Activated B cell treated with CpG ODN at 0.5 μM for 24 hours (primary cell): ENCODE measurements around the gene TASP1. TPM values are rescaled to one million over a fixed set of nuclear protein-coding genes. Genes with fewer than 3 reads are reported as not detected.

Source experiments
- ATAC-seq: fragments of 200-7000 bp; cut with Tn5 transposase; one replicate; pipeline ENCODE4 v1.10.0; 2021; ENCODE audit warnings: low read depth, mild to moderate bottlenecking, moderate library complexity
- CTCF ChIA-PET: fragments of 350-600 bp; sonication (Branson Sonifier 250); formaldehyde crosslinking; loops from one replicate; lab custom pipeline; 2021; ENCODE audit warnings: antibody characterized with exemption; lab: Charles Lee
- POLR2A ChIA-PET: fragments of 350-600 bp; sonication (Branson Sonifier 250); formaldehyde crosslinking; loops from one replicate; lab custom pipeline; 2021; ENCODE audit warnings: antibody characterized with exemption; lab: Charles Lee
- DNase-seq: peaks from one replicate; pipeline ENCODE4 v3.0.0; 2022
- H3K27ac Mint-ChIP-seq: one replicate; pipeline ENCODE4 v1.8.0; 2020; ENCODE audit warnings: mixed read lengths
- H3K27me3 Mint-ChIP-seq: one replicate; pipeline ENCODE4 v1.8.0; 2021; ENCODE audit warnings: mixed read lengths
- H3K36me3 Mint-ChIP-seq: one replicate; pipeline ENCODE4 v1.8.0; 2021; ENCODE audit warnings: low read depth, mixed read lengths
- H3K4me1 Mint-ChIP-seq: one replicate; pipeline ENCODE4 v1.8.0; 2021; ENCODE audit warnings: mixed read lengths
- H3K4me3 Mint-ChIP-seq: one replicate; pipeline ENCODE4 v1.8.0; 2020; ENCODE audit warnings: mild to moderate bottlenecking, mixed read lengths
- H3K9me3 Mint-ChIP-seq: one replicate; pipeline ENCODE4 v1.8.0; 2020; ENCODE audit warnings: mixed read lengths
- CTCF ChIP-seq: fragments of 200-600 bp; IDR thresholded peaks from one replicate; pipeline ENCODE4 v1.8.0; 2022; ENCODE audit warnings: antibody characterized with exemption, mild to moderate bottlenecking
- intact Hi-C: fragments of 100-400 bp; cut with micrococcal nuclease; formaldehyde crosslinking; loops from one replicate; pipeline ENCODE4 v1.15.1; 2024
- total RNA-seq: library from RNA; stranded (reverse); gene quantifications from 2 replicates; pipeline ENCODE4 v1.2.3, GENCODE V29; 2022

The TASP1 gene
- total RNA-seq, 1 donor from 2014 or later = 20.6 TPM

- H3K9me3 Mint-ChIP-seq = no peaks in the 10 kb centered on the region
- no peak for DNase-seq
- no peak overlapping the region for H3K27ac Mint-ChIP-seq
- CTCF ChIA-PET = no interaction called here
- H3K4me3 Mint-ChIP-seq = no peak overlapping the region
- H3K4me1 Mint-ChIP-seq = peaks cover 30% of the 10 kb centered on the region
- H3K27me3 Mint-ChIP-seq = no peaks in the 10 kb centered on the region
- ATAC-seq = no peak
- intact Hi-C loops = no loop called here
- H3K36me3 Mint-ChIP-seq = no peaks in the 10 kb centered on the region
- POLR2A ChIA-PET = interaction anchor here (0.6 kb wide), 1 partner anchor 26 kb away, joined by 4 read pairs; no protein-coding TSS in a partner anchor
- TF ChIP-seq CTCF = no peak
These were observed 42.8 kb upstream of the TASP1 start for GRCh38 chr20:13681248-13682125.

- CTCF ChIA-PET = no interaction called here
- H3K36me3 Mint-ChIP-seq = no peaks in the 10 kb centered on the region
These were observed 40.2 kb upstream of the TASP1 start for GRCh38 chr20:13678944-13679343.

GRCh38 chr20:13677241-13677640, 38.5 kb upstream of the TASP1 start:
- no peak for ATAC-seq
- Mint-ChIP-seq H3K9me3 (no peaks in the 10 kb centered on the region), H3K27me3 (no peaks in the 10 kb centered on the region), H3K4me3 (no peak overlapping the region), H3K36me3 (no peaks in the 10 kb centered on the region), H3K4me1 (no peaks in the 10 kb centered on the region), H3K27ac (no peak overlapping the region)
- DNase-seq = no peak
- no peak for TF ChIP-seq CTCF
- intact Hi-C loops = no loop called here
- CTCF ChIA-PET = no interaction called here
- POLR2A ChIA-PET = no interaction called here

More at GRCh38 chr20:13678944-13679343, 40.2 kb upstream of the TASP1 start:
- ATAC-seq = no peak
- Mint-ChIP-seq H3K27me3 (no peaks in the 10 kb centered on the region), H3K27ac (no peak overlapping the region), H3K9me3 (no peaks in the 10 kb centered on the region), H3K4me1 (peaks cover 7% of the 10 kb centered on the region), H3K4me3 (no peak overlapping the region)
- no peak for DNase-seq
- intact Hi-C loops = no loop called here
- TF ChIP-seq CTCF = no peak
- POLR2A ChIA-PET = no interaction called here

- intact Hi-C loops = no loop called here
- ChIA-PET POLR2A (no interaction called here), CTCF (no interaction called here)
- Mint-ChIP-seq H3K27me3 (no peaks in the 10 kb centered on the region), H3K36me3 (no peaks in the 10 kb centered on the region), H3K4me3 (no peak overlapping the region), H3K4me1 (no peaks in the 10 kb centered on the region), H3K27ac (no peak overlapping the region), H3K9me3 (no peaks in the 10 kb centered on the region)
- ATAC-seq (no peak), DNase-seq (no peak)
- TF ChIP-seq CTCF = no peak
These were observed 38.0 kb upstream of the TASP1 start for GRCh38 chr20:13676682-13677081.

- POLR2A ChIA-PET = no interaction called here
- no peak for TF ChIP-seq CTCF
- no peak overlapping the region for H3K27ac Mint-ChIP-seq
- no peak overlapping the region for H3K4me3 Mint-ChIP-seq
- CTCF ChIA-PET = no interaction called here
- no peaks in the 10 kb centered on the region for H3K4me1 Mint-ChIP-seq
- no peaks in the 10 kb centered on the region for H3K9me3 Mint-ChIP-seq
- H3K27me3 Mint-ChIP-seq = peaks cover 3% of the 10 kb centered on the region
- DNase-seq (no peak), ATAC-seq (no peak)
- intact Hi-C loops = no loop called here
- no peaks in the 10 kb centered on the region for H3K36me3 Mint-ChIP-seq
These were observed 34.0 kb upstream of the TASP1 start for GRCh38 chr20:13672690-13673089.
